GM19395 (cell line): ENCODE results near the gene ATAD3A.

Source experiments
- ATAC-seq: cut with Tn5 transposase; IDR thresholded peaks from one replicate; pipeline ENCODE4 v1.9.1; 2021; ENCODE audit warnings: mild to moderate bottlenecking, moderate library complexity; ENCODE audit not compliant: unreplicated experiment

ATAD3A gene

GRCh38 chr1:1574721-1575537 lies 63.0 kb downstream of the ATAD3A start, which contains the start of gene SSU72:
TSS of gene SSU72 (minus strand) at chr1:1574863. CDS start at chr1:1574557, 306 bp downstream.
- ATAC-seq: peak; percentile 77

GRCh38 chr1:1577367-1578011 lies 65.5 kb downstream of the ATAD3A start:
- ATAC-seq: no peak

GRCh38 chr1:1578371-1578940 lies 66.5 kb downstream of the ATAD3A start:
- ATAC-seq: no peak

GRCh38 chr1:1582585-1583346 lies 70.8 kb downstream of the ATAD3A start:
- no peak for ATAC-seq

GRCh38 chr1:1583347-1584010 lies 71.5 kb downstream of the ATAD3A start:
- ATAC-seq: no peak
